ENCODE data around the gene FITM1. TPM values are rescaled to one million over a fixed set of nuclear protein-coding genes. Genes with fewer than 3 reads are reported as not detected.
A peak's percentile ranks its signal among the peaks of the same experiment; 100 is the strongest.

Gene FITM1
- total RNA-seq, 2 donors from 2014 or later, result 0.67 to 1.8 TPM

DNA sequence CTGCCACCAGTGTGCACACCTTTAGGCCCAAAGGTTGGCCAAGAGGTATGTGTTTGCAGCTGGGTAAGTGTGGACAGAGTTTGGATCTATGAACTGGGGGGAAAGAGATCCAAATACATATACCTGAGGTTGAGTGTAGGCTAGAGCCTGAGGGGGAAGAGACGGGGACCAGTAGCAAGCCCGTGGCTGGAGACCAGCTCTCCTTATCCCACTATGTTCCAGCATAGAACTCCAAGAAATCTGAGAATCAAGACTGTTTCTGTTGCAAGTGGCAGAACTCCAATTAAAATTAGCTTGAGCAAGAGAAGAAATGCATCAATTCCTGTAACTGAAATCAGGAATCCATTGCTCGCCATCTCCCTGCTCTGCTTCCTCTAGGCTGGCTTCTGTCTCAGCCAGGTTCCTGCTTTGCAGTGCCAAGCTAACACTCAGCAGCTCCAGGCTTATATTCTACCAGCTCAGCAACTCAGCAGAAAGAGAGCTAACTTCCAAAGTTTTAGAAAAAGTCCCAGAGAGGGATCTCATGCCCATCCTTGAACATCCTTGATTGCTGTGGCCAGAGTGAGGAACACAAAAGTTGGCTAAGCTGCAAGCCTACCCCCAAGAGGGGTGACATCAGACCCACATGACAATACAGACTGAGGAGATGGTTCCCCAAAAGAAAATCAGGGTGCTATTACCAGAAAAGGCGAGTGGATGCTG is 37.8 kb upstream of the FITM1 start:
- Mint-ChIP-seq H3K4me1 (ENCODE audit: low read depth in 2 of 2) (peaks cover 31 to 37% of the 10 kb centered on the region in 2 donors), H3K36me3 (no peaks in the 10 kb centered on the region), H3K4me3 (peak overlapping the region; percentile 93), H3K9me3 (no peaks in the 10 kb centered on the region), H3K27me3 (no peaks in the 10 kb centered on the region), H3K27ac (peak overlapping the region; percentile 82 to 96)
- no peak for DNase-seq (ENCODE audit: low spot score)
- no peak for ATAC-seq

GRCh38 chr14:24093207-24093900 is 37.1 kb upstream of the FITM1 start:
- no peak for ATAC-seq

GRCh38 chr14:24093901-24094840 is 36.3 kb upstream of the FITM1 start, which contains the start of gene PCK2:
Gene PCK2, plus strand, starts transcription at chr14:24094311. Its CDS starts 95 bp downstream, at chr14:24094406.
- H3K27me3 Mint-ChIP-seq, result no peaks in the 10 kb centered on the region
- H3K36me3 Mint-ChIP-seq, result no peaks in the 10 kb centered on the region
- peak within 1 kb of the TSS; percentile 94 to 96 for H3K27ac Mint-ChIP-seq
- DNase-seq (ENCODE audit: low spot score) (peak; percentile 90), ATAC-seq (peak; percentile 86 to 91)
- no peaks in the 10 kb centered on the region for H3K9me3 Mint-ChIP-seq
- peak within 1 kb of the TSS; percentile 93 for H3K4me3 Mint-ChIP-seq
- peaks cover 31 to 37% of the 10 kb centered on the region in 2 donors for H3K4me1 Mint-ChIP-seq (ENCODE audit: low read depth in 2 of 2)

More at GRCh38 chr14:24093207-24093900, 37.1 kb upstream of the FITM1 start:
- H3K27ac Mint-ChIP-seq, result peak overlapping the region; percentile 82 to 96
- peak overlapping the region; percentile 93 for H3K4me3 Mint-ChIP-seq
- H3K9me3 Mint-ChIP-seq, result no peaks in the 10 kb centered on the region
- peaks cover 31 to 37% of the 10 kb centered on the region in 2 donors for H3K4me1 Mint-ChIP-seq (ENCODE audit: low read depth in 2 of 2)
- no peaks in the 10 kb centered on the region for H3K36me3 Mint-ChIP-seq
- H3K27me3 Mint-ChIP-seq, result no peaks in the 10 kb centered on the region
- no peak for DNase-seq (ENCODE audit: low spot score)

DNA sequence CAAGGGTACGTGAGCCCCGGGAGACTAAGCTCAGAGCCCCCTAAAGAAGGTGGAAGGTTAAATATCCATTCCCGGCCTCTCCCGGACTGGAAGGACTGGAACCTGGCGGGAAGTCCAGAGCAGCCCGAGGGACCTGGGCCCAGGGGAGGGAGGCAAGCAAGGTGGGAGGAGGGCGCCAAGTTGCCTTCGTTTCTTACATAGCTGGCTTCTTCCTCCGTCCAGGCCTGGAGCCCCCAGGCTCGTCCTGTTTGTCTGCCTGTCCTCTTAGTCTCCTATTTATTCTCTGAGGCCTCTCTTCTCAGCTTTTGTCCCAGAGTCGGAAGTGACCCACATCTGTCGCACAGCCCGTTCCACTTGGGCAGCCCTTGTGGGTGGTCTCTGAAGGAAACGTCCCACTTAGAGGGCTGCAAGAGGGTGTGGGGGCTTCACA is 35.6 kb upstream of the FITM1 start:
- ATAC-seq, result no peak
- peak overlapping the region; percentile 94 to 96 for H3K27ac Mint-ChIP-seq
- peak overlapping the region; percentile 93 for H3K4me3 Mint-ChIP-seq
- no peaks in the 10 kb centered on the region for H3K9me3 Mint-ChIP-seq
- H3K36me3 Mint-ChIP-seq, result no peaks in the 10 kb centered on the region
- DNase-seq (ENCODE audit: low spot score), result no peak
- H3K4me1 Mint-ChIP-seq (ENCODE audit: low read depth in 2 of 2), result peaks cover 31 to 33% of the 10 kb centered on the region in 2 donors
- H3K27me3 Mint-ChIP-seq, result no peaks in the 10 kb centered on the region

- H3K4me1 Mint-ChIP-seq (ENCODE audit: low read depth in 2 of 2), result peaks cover 31% of the 10 kb centered on the region in 2 donors
- H3K27ac Mint-ChIP-seq, result peak overlapping the region; percentile 94 to 96
- H3K4me3 Mint-ChIP-seq, result peak overlapping the region; percentile 93
- DNase-seq (ENCODE audit: low spot score) (peak; percentile 72), ATAC-seq (peak; percentile 20 to 67)
- H3K27me3 Mint-ChIP-seq, result no peaks in the 10 kb centered on the region
- no peaks in the 10 kb centered on the region for H3K36me3 Mint-ChIP-seq
- no peaks in the 10 kb centered on the region for H3K9me3 Mint-ChIP-seq
These were observed 35.0 kb upstream of the FITM1 start for GRCh38 chr14:24095271-24096068.

- DNase-seq (ENCODE audit: low spot score), result no peak
- ATAC-seq, result no peak
- peak overlapping the region; percentile 28 to 43 for H3K27ac Mint-ChIP-seq
- peaks cover 29 to 31% of the 10 kb centered on the region in 2 donors for H3K4me1 Mint-ChIP-seq (ENCODE audit: low read depth in 2 of 2)
- no peaks in the 10 kb centered on the region for H3K27me3 Mint-ChIP-seq
- H3K4me3 Mint-ChIP-seq, result peak overlapping the region; percentile 62
- no peaks in the 10 kb centered on the region for H3K36me3 Mint-ChIP-seq
- no peaks in the 10 kb centered on the region for H3K9me3 Mint-ChIP-seq
These were observed 33.8 kb upstream of the FITM1 start for GRCh38 chr14:24096545-24097181.

- no peak overlapping the region for H3K27ac Mint-ChIP-seq
- no peak for ATAC-seq
- peaks cover 24 to 25% of the 10 kb centered on the region in 2 donors for H3K4me1 Mint-ChIP-seq (ENCODE audit: low read depth in 2 of 2)
- no peaks in the 10 kb centered on the region for H3K36me3 Mint-ChIP-seq
- H3K27me3 Mint-ChIP-seq, result no peaks in the 10 kb centered on the region
- H3K4me3 Mint-ChIP-seq, result no peak overlapping the region
- DNase-seq (ENCODE audit: low spot score), result no peak
- no peaks in the 10 kb centered on the region for H3K9me3 Mint-ChIP-seq
These were observed 32.1 kb upstream of the FITM1 start for GRCh38 chr14:24098229-24098926.

GRCh38 chr14:24098927-24099813 is 31.3 kb upstream of the FITM1 start:
- H3K27ac Mint-ChIP-seq, result no peak overlapping the region

DNA sequence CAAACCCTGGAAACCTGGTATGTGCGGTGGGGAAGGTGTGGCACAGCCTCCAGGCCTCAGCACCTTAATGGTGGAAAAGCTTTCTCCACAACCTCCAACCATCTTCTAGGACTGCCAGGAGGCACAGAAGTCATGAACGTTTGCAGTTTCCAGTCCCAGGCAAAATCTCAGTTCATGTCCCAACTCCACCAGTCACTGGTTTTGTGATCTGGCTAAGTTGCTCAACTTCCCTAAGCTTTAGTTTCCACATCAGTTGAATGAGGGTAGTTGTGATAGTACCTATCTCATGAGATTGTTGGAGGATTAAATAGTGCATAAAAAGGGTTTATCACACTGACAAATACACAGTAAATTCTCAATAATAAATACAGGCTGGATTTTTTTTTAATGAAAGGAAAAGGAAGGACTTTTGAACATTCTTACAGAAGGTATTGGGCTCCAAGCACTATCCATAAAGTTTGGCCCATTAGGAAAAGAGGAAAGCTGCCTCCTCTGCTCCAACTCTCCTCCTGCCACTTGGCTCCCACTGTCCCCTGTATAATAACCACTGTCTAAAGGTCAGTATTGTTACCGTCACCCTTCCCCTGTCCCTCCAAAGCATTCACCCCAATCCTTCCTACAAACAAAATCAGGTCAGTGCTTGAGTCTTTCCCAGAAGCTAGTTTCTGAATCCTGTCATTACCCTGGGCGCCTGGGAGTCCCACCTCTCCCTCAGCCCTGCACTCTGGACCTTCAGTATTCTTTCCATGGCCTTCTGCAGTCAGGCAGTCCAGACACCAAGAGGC is 30.1 kb upstream of the FITM1 start:
- Mint-ChIP-seq H3K4me1 (ENCODE audit: low read depth in 2 of 2) (peaks cover 10 to 12% of the 10 kb centered on the region in 2 donors), H3K4me3 (no peak overlapping the region), H3K9me3 (no peaks in the 10 kb centered on the region), H3K27ac (no peak overlapping the region), H3K27me3 (no peaks in the 10 kb centered on the region), H3K36me3 (peaks cover 6% of the 10 kb centered on the region)
- DNase-seq (ENCODE audit: low spot score) (no peak), ATAC-seq (no peak)

More at GRCh38 chr14:24098927-24099813, 31.3 kb upstream of the FITM1 start:
- Mint-ChIP-seq H3K36me3 (no peaks in the 10 kb centered on the region), H3K27me3 (no peaks in the 10 kb centered on the region), H3K4me1 (ENCODE audit: low read depth in 2 of 2) (peaks cover 21% of the 10 kb centered on the region in 2 donors), H3K9me3 (no peaks in the 10 kb centered on the region), H3K4me3 (no peak overlapping the region)
- ATAC-seq (no peak), DNase-seq (ENCODE audit: low spot score) (no peak)

GRCh38 chr14:24100982-24101494 is 29.4 kb upstream of the FITM1 start:
- Mint-ChIP-seq H3K27me3 (no peaks in the 10 kb centered on the region), H3K36me3 (peaks cover 6% of the 10 kb centered on the region), H3K27ac (no peak overlapping the region), H3K4me1 (ENCODE audit: low read depth in 2 of 2) (peaks cover 6 to 9% of the 10 kb centered on the region in 2 donors), H3K9me3 (no peaks in the 10 kb centered on the region), H3K4me3 (no peak overlapping the region)
- no peak for ATAC-seq
- no peak for DNase-seq (ENCODE audit: low spot score)

Measured in natural killer cell treated with Interleukin-12 subunit alpha and Interleukin-12 subunit beta and Interleukin-15 and Interleukin-18, amount 100 ng/mL, for 72 hours (primary cell).